OCI-LY3 (cell line): ENCODE data around the gene SLC51A.
"Not testable (repeated sequence)": the region's sequence is repeated elsewhere in the genome, so short reads cannot be mapped to it uniquely, and the experiment has no call there.

Source experiments
- H2AFZ ChIP-seq: fragments of 200-600, 300-600 bp; shearing (Covaris generic); 2 replicates; pipeline ENCODE4 v1.6.0; 2014; ENCODE audit warnings: antibody characterized with exemption, low read depth, low read length
- H3K27ac ChIP-seq: fragments of 200-600, 300-600 bp; sonication (generic); 2 replicates; pipeline ENCODE4 v1.5.1; 2014; ENCODE audit warnings: mild to moderate bottlenecking, low read length, moderate library complexity, mixed read lengths
- H3K27me3 ChIP-seq: fragments of 200-600, 300-600 bp; sonication (generic); 2 replicates; pipeline ENCODE4 v1.6.1; 2014; ENCODE audit warnings: low read depth, low read length, mixed read lengths
- H3K36me3 ChIP-seq: fragments of 200-600, 300-600 bp; sonication (generic); replicated peaks from 2 replicates; pipeline ENCODE3; 2014; ENCODE audit warnings: low read depth, low read length, mixed read lengths
- H3K4me1 ChIP-seq: fragments of 300-600, 200-600 bp; sonication (generic); 2 replicates; pipeline ENCODE4 v1.6.1; 2014; ENCODE audit warnings: low read length, mixed read lengths
- H3K4me2 ChIP-seq: fragments of 200-600, 300-600 bp; sonication (generic); 2 replicates; pipeline ENCODE4 v1.6.1; 2014; ENCODE audit warnings: low read length, mixed read lengths
- H3K4me3 ChIP-seq: fragments of 300-600, 200-600 bp; sonication (generic); 2 replicates; pipeline ENCODE4 v1.5.1; 2014; ENCODE audit warnings: antibody characterized with exemption, mild to moderate bottlenecking, low read length, moderate library complexity
- H3K79me2 ChIP-seq: fragments of 300-600, 200-600 bp; shearing (Covaris generic); 2 replicates; pipeline ENCODE4 v1.6.1; 2014; ENCODE audit warnings: mild to moderate bottlenecking, low read length, mixed read lengths
- H3K9ac ChIP-seq: fragments of 300-600, 200-600 bp; shearing (Covaris generic); 2 replicates; pipeline ENCODE4 v1.6.0; 2014; ENCODE audit warnings: mild to moderate bottlenecking, low read length, moderate library complexity
- H3K9me3 ChIP-seq: fragments of 200-600, 300-600 bp; shearing (Covaris generic); 2 replicates; pipeline ENCODE4 v1.6.1; 2014; ENCODE audit warnings: low read length, mixed read lengths; ENCODE audit not compliant: insufficient read depth
- H4K20me1 ChIP-seq: fragments of 200-600, 300-600 bp; sonication (generic); 2 replicates; pipeline ENCODE4 v1.6.1; 2016; ENCODE audit warnings: low read length, mixed read lengths; ENCODE audit not compliant: insufficient read depth
- EZH2phosphoT487 ChIP-seq: fragments of 200-600 bp; shearing (Covaris generic); IDR thresholded peaks from 2 replicates; pipeline ENCODE4 v1.6.1; 2018; ENCODE audit warnings: antibody characterized with exemption, mixed run types, low read depth
- TF ChIP-seq, protein P1 (sequence below): fragments of 200-600, 300-600 bp; sonication (generic); IDR thresholded peaks from 2 replicates; pipeline ENCODE4 v1.5.1; 2014; ENCODE audit warnings: antibody characterized with exemption, low read length, low read depth

The SLC51A gene

DNA sequence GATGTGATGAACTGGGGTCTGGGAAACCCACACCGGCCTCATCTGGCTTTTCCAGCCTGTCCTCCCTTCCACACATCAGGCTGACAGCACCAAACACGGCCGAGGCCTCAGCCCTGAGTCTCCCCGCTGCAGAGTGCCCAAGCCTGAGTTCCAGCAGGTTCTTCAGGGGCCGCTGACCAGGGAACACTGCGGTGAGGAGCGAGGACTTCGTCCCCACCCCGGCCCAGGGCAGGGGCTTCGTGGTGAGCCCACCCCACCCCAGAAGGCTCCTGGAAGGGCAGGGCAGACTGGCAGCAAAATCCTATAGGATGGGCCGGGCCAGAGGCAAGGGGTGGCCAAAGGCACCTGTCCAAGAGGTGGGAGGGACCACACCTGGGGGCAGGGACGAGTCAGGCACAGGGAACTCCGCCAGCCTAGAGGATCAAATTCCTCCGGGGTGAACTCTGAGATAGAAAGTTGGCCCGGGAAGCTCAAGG lies at the start of gene SLC51A:
Gene SLC51A, plus strand, starts transcription at position 446 of the 476 bp plus-strand sequence. CDS start 179 bp downstream, outside the sequence.
- peaks cover 8% of the 10 kb centered on the region; the same call in 1 of the 2 replicates for H3K4me1 ChIP-seq
- H3K27ac ChIP-seq: no peak within 1 kb of the TSS
- no peak within 1 kb of the TSS for H2AFZ ChIP-seq
- H3K4me2 ChIP-seq: no peak within 1 kb of the TSS
- H3K27me3 ChIP-seq: no peaks in the 10 kb centered on the region
- H3K79me2 ChIP-seq: no peaks in the 10 kb centered on the region
- H4K20me1 ChIP-seq: no peaks in the 10 kb centered on the region
- no peaks in the 10 kb centered on the region for H3K9me3 ChIP-seq
- no peak within 1 kb of the TSS for H3K9ac ChIP-seq
- no peak for TF ChIP-seq EZH2phosphoT487
- TF ChIP-seq, protein P1, sequence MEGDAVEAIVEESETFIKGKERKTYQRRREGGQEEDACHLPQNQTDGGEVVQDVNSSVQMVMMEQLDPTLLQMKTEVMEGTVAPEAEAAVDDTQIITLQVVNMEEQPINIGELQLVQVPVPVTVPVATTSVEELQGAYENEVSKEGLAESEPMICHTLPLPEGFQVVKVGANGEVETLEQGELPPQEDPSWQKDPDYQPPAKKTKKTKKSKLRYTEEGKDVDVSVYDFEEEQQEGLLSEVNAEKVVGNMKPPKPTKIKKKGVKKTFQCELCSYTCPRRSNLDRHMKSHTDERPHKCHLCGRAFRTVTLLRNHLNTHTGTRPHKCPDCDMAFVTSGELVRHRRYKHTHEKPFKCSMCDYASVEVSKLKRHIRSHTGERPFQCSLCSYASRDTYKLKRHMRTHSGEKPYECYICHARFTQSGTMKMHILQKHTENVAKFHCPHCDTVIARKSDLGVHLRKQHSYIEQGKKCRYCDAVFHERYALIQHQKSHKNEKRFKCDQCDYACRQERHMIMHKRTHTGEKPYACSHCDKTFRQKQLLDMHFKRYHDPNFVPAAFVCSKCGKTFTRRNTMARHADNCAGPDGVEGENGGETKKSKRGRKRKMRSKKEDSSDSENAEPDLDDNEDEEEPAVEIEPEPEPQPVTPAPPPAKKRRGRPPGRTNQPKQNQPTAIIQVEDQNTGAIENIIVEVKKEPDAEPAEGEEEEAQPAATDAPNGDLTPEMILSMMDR: no peak
- no peaks in the 10 kb centered on the region for H3K36me3 ChIP-seq
- H3K4me3 ChIP-seq: no peak within 1 kb of the TSS

DNA sequence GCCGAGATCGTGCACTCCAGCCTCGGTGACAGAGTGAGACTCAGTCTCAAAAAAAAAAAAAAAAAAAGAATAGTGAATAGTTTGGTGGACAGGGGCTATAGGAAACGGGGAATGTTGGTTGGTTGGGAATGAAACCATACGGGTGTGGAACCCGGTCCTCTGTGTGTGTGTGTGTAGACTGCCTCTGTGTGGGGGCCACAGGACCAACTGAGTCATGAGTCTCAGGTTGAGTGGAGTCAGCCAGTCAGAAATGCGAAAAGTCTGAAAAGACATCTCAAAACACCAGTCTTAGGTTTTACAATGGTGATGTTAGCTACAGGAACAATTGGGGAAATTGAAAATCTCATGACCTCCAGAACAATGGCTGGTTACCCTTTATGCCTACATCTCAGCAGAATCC lies 49.6 kb upstream of the SLC51A start:
- Histone ChIP-seq H3K4me2 (no peak overlapping the region), H3K79me2 (no peaks in the 10 kb centered on the region), H3K4me1 (peaks cover 19% of the 10 kb centered on the region), H2AFZ (no peak overlapping the region), H4K20me1 (no peaks in the 10 kb centered on the region), H3K9me3 (peaks cover 4% of the 10 kb centered on the region; the same call in 1 of the 2 replicates), H3K27me3 (no peaks in the 10 kb centered on the region), H3K36me3 (peaks cover 3% of the 10 kb centered on the region), H3K4me3 (no peak overlapping the region), H3K9ac (no peak overlapping the region), H3K27ac (no peak overlapping the region)
- no peak for TF ChIP-seq EZH2phosphoT487
- TF ChIP-seq, protein P1: no peak

DNA sequence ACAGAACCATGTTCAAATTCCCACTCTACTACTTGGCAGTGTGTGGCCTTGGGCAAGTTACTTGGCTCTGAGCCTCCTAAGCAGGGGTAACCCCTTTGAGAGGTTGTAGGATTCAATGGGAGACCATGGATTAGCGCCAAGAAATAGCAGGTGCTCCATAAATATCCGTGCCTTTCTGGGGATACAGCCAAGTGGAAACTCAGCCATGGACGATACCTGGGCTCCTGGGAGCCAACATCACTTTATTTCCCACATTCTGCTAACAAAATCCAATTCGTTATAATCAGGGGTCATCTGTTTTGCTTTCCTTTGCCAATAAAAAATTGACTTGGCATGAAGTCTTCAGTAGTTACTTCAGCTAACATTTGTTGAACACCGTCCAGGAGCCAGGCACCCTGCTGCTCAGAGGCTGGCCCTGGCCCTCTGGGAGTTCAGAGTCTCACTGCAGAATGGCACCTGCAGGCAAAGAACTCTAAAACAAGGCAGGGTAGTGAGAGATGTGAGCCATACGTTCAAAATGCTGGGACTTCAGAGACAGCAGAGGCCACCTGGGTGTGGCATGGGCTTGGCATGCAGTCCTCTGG lies 47.4 kb upstream of the SLC51A start:
- H3K79me2 ChIP-seq: no peaks in the 10 kb centered on the region
- no peak overlapping the region for H3K4me3 ChIP-seq
- no peak overlapping the region for H3K9ac ChIP-seq
- peaks cover 4% of the 10 kb centered on the region; the same call in 1 of the 2 replicates for H3K9me3 ChIP-seq
- TF ChIP-seq, protein P1: no peak
- no peak for TF ChIP-seq EZH2phosphoT487
- H3K4me2 ChIP-seq: no peak overlapping the region
- peaks cover 19% of the 10 kb centered on the region for H3K4me1 ChIP-seq
- H3K27ac ChIP-seq: peak overlapping the region; percentile 26; the same call in 1 of the 2 replicates
- H4K20me1 ChIP-seq: no peaks in the 10 kb centered on the region
- H3K36me3 ChIP-seq: peaks cover 3% of the 10 kb centered on the region
- H2AFZ ChIP-seq: no peak overlapping the region
- H3K27me3 ChIP-seq: no peaks in the 10 kb centered on the region

DNA sequence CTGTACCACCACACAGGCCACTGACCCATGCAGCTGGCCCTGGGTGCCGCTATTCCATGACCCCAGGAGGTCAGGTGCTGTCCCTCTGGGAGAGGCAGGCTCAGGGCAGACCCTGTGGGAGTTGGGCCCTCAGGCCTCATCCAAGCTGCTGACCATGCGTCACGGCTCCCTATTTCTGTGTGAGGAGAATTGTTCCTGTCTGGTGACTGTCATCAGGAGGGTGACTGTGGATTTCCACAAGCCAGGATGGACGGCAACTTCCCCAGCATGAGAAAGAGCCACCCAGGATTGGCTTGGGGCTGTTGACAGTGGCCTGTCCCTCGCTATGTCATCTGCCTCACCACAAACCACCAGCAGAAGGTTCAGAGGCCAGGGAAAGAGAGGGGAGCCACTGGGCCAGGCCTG lies 46.5 kb upstream of the SLC51A start:
- no peak for TF ChIP-seq EZH2phosphoT487
- TF ChIP-seq, protein P1: no peak
- H3K4me2 ChIP-seq: no peak overlapping the region
- H2AFZ ChIP-seq: no peak overlapping the region
- no peaks in the 10 kb centered on the region for H3K79me2 ChIP-seq
- H3K36me3 ChIP-seq: peaks cover 3% of the 10 kb centered on the region
- no peak overlapping the region; the same call in 1 of the 2 replicates for H3K27ac ChIP-seq
- H3K27me3 ChIP-seq: no peaks in the 10 kb centered on the region
- no peak overlapping the region for H3K4me3 ChIP-seq
- peaks cover 19% of the 10 kb centered on the region for H3K4me1 ChIP-seq
- no peak overlapping the region for H3K9ac ChIP-seq
- no peaks in the 10 kb centered on the region for H4K20me1 ChIP-seq
- H3K9me3 ChIP-seq: peaks cover 4% of the 10 kb centered on the region; the same call in 1 of the 2 replicates

DNA sequence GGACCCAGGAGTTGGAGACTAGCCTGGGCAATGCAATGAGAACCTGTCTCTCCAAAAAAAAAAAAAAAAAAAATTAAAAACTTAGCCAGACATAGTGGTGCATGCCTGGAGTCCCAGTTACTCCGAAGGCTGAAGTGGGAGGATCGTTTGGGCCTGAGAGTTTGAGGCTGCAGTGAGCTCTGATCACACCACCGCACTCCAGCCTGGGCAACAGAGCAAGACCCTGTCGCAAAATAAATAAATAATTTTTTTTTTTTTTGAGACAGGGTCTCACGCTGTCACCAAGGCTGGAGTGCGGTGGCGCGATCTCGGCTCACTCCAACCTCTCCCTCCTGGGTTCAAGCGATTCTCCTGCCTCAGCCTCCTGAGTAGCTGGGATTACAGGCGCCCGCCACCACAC lies 46.0 kb upstream of the SLC51A start:
- H3K9ac ChIP-seq, H4K20me1 ChIP-seq, H3K9me3 ChIP-seq, H3K36me3 ChIP-seq, H3K27ac ChIP-seq, H3K27me3 ChIP-seq, H2AFZ ChIP-seq, H3K4me3 ChIP-seq, H3K79me2 ChIP-seq, H3K4me2 ChIP-seq: not testable (repeated sequence)
- peaks cover 19% of the 10 kb centered on the region for H3K4me1 ChIP-seq
